GM23248 (cell line): Measurements from ENCODE around the gene FNDC8.

ENCODE experiments used
- EZH2 ChIP-seq: fragments of 200-600 bp; sonication (generic); IDR thresholded peaks from 2 replicates; pipeline ENCODE4 v1.6.1; 2018; ENCODE audit warnings: antibody characterized with exemption, mild to moderate bottlenecking; ENCODE audit not compliant: insufficient read depth, poor library complexity, severe bottlenecking
- EZH2phosphoT487 ChIP-seq: fragments of 200-600 bp; sonication (generic); IDR thresholded peaks from 2 replicates; pipeline ENCODE4 v1.6.1; 2018; ENCODE audit warnings: antibody characterized with exemption, moderate library complexity, mild to moderate bottlenecking, low read depth; ENCODE audit not compliant: insufficient read depth

GRCh38 chr17:35167666-35168065 lies 46.3 kb downstream of the FNDC8 start:
- TF ChIP-seq EZH2 = no peak
- no peak for TF ChIP-seq EZH2phosphoT487
